ENCODE measurements around the gene PRKAR1B.

The PRKAR1B gene

GRCh38 chr7:721619-722248 lies 5.3 kb downstream of the PRKAR1B start:
- DNase-seq (ENCODE audit: low read depth): no peak

GRCh38 chr7:716636-717035 lies 10.4 kb downstream of the PRKAR1B start:
- DNase-seq (ENCODE audit: low read depth): no peak

GRCh38 chr7:716222-716621 lies 10.9 kb downstream of the PRKAR1B start:
- no peak for DNase-seq (ENCODE audit: low read depth)

- DNase-seq (ENCODE audit: low read depth): no peak
Measured at GRCh38 chr7:714251-714671, 12.8 kb downstream of the PRKAR1B start.

GRCh38 chr7:713488-714230 lies 13.4 kb downstream of the PRKAR1B start:
- no peak for DNase-seq (ENCODE audit: low read depth)

- DNase-seq (ENCODE audit: low read depth): no peak
Measured at GRCh38 chr7:713139-713457, 14.0 kb downstream of the PRKAR1B start.

GRCh38 chr7:712381-713138 lies 14.5 kb downstream of the PRKAR1B start:
- no peak for DNase-seq (ENCODE audit: low read depth)

- DNase-seq (ENCODE audit: low read depth): no peak
Measured at GRCh38 chr7:711922-712380, 15.1 kb downstream of the PRKAR1B start.

- no peak for DNase-seq (ENCODE audit: low read depth)
Measured at GRCh38 chr7:711093-711921, 15.8 kb downstream of the PRKAR1B start.

- DNase-seq (ENCODE audit: low read depth): no peak
Measured at GRCh38 chr7:710161-710560, 16.9 kb downstream of the PRKAR1B start.

GRCh38 chr7:707296-708000 lies 19.6 kb downstream of the PRKAR1B start:
- no peak for DNase-seq (ENCODE audit: low read depth)

- DNase-seq (ENCODE audit: low read depth): no peak
Measured at GRCh38 chr7:706721-707120, 20.4 kb downstream of the PRKAR1B start.

- no peak for DNase-seq (ENCODE audit: low read depth)
Measured at GRCh38 chr7:703049-703448, 24.0 kb downstream of the PRKAR1B start.

- no peak for DNase-seq (ENCODE audit: low read depth)
Measured at GRCh38 chr7:701086-701671, 25.9 kb downstream of the PRKAR1B start.

- DNase-seq (ENCODE audit: low read depth): no peak
Measured at GRCh38 chr7:699476-700170, 27.5 kb downstream of the PRKAR1B start.

- DNase-seq (ENCODE audit: low read depth): no peak
Measured at GRCh38 chr7:698515-699475, 28.3 kb downstream of the PRKAR1B start.

GRCh38 chr7:696812-697551 lies 30.1 kb downstream of the PRKAR1B start:
- no peak for DNase-seq (ENCODE audit: low read depth)

GRCh38 chr7:696426-696811 lies 30.7 kb downstream of the PRKAR1B start:
- DNase-seq (ENCODE audit: low read depth): no peak

- no peak for DNase-seq (ENCODE audit: low read depth)
Measured at GRCh38 chr7:693280-693679, 33.8 kb downstream of the PRKAR1B start.

Measured in T follicular helper cell (primary cell).